Measurements from ENCODE around the gene RNF112. TPM values are rescaled to one million over a fixed set of nuclear protein-coding genes. Genes with fewer than 3 reads are reported as not detected.

RNF112 gene
- total RNA-seq, 2 donors from 2014 or later, result 2.8 to 8.3 TPM

DNA sequence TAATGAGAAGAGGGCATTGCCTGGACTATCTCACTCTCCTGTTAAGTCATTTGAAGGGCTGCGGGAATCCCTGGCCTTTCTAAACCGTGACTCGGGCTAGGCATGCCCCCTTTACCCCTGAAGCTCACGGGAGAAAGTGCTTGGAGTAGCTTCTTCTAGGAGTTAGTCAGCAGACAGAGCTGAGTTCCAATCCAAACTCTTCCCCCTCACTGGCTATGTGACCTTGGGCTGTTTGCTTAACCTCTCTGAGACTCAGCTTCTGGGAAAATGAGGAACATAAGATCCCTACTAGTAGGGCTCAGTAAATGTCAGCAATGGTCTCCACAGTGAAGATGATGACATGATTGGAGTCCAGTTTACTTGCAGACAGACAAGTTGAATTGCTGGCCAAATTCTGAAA is 42.8 kb upstream of the RNF112 start:
- H3K27me3 ChIP-seq (replicated peaks; ENCODE audit: insufficient read depth), result no peaks in the 10 kb centered on the region
- TF ChIP-seq, protein P1, sequence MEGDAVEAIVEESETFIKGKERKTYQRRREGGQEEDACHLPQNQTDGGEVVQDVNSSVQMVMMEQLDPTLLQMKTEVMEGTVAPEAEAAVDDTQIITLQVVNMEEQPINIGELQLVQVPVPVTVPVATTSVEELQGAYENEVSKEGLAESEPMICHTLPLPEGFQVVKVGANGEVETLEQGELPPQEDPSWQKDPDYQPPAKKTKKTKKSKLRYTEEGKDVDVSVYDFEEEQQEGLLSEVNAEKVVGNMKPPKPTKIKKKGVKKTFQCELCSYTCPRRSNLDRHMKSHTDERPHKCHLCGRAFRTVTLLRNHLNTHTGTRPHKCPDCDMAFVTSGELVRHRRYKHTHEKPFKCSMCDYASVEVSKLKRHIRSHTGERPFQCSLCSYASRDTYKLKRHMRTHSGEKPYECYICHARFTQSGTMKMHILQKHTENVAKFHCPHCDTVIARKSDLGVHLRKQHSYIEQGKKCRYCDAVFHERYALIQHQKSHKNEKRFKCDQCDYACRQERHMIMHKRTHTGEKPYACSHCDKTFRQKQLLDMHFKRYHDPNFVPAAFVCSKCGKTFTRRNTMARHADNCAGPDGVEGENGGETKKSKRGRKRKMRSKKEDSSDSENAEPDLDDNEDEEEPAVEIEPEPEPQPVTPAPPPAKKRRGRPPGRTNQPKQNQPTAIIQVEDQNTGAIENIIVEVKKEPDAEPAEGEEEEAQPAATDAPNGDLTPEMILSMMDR (IDR thresholded peaks at IDR 0.05), result no peak
- ATAC-seq (ENCODE audit: insufficient number of reproducible peaks, low FRiP score, low read depth) (no peak), DNase-seq (ENCODE audit: low spot score) (no peak)
- H3K27ac ChIP-seq, result no peak overlapping the region
- H3K9me3 ChIP-seq, result no peaks in the 10 kb centered on the region
- H3K4me3 ChIP-seq, result no peak overlapping the region
- H3K36me3 ChIP-seq, result no peaks in the 10 kb centered on the region
- no peaks in the 10 kb centered on the region for H3K4me1 ChIP-seq (ENCODE audit: control insufficient read depth in 1 of 2, low read depth in 2 of 2)

GRCh38 chr17:19369107-19369778 is 41.8 kb upstream of the RNF112 start:
- no peak for DNase-seq (ENCODE audit: low spot score)
- Histone ChIP-seq H3K4me3 (no peak overlapping the region), H3K27me3 (replicated peaks; ENCODE audit: insufficient read depth) (no peaks in the 10 kb centered on the region), H3K9me3 (no peaks in the 10 kb centered on the region), H3K36me3 (no peaks in the 10 kb centered on the region), H3K4me1 (ENCODE audit: control insufficient read depth in 1 of 2, low read depth in 2 of 2) (no peaks in the 10 kb centered on the region), H3K27ac (no peak overlapping the region)
- ATAC-seq (ENCODE audit: insufficient number of reproducible peaks, low FRiP score, low read depth), result no peak
- TF ChIP-seq, protein P1 (IDR thresholded peaks at IDR 0.05), result no peak

DNA sequence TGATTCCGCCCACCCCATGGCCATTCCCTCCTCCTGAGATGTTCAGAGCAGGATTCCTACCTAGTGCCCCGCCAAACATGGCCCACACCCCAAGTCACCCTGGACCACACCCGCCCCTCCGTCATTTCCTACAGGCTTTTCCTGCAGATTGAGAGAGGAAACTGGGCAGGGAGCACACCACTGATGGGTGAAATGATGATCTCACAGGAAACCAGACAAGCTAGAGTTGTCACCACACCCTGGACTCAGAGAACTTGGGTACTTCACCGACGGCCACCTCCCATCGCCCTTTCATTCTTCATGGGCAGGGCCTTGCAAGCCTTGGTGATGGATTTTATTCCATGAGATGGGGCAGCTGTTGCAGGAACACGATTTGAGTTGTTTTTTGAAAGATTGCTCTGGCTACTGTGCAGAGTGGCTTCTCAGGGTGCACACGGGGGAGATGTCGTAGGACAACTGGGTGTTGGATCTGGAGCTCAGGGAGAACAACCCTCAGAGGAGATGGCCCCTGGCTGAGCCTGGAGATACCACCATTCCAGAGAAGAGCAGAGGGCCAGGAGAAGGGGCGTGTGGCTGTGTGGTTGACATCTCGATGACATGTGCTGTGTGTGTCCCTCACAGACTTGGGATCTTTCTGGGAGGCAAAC is 41.1 kb upstream of the RNF112 start:
- no peaks in the 10 kb centered on the region for H3K9me3 ChIP-seq
- ATAC-seq (ENCODE audit: insufficient number of reproducible peaks, low FRiP score, low read depth), result no peak
- DNase-seq (ENCODE audit: low spot score), result no peak
- TF ChIP-seq, protein P1 (IDR thresholded peaks at IDR 0.05), result no peak
- no peak overlapping the region for H3K4me3 ChIP-seq
- H3K27ac ChIP-seq, result no peak overlapping the region
- no peaks in the 10 kb centered on the region for H3K36me3 ChIP-seq
- no peaks in the 10 kb centered on the region for H3K27me3 ChIP-seq (replicated peaks; ENCODE audit: insufficient read depth)
- no peaks in the 10 kb centered on the region for H3K4me1 ChIP-seq (ENCODE audit: control insufficient read depth in 1 of 2, low read depth in 2 of 2)

- TF ChIP-seq, protein P1 (IDR thresholded peaks at IDR 0.05), result no peak
- DNase-seq (ENCODE audit: low spot score) (no peak), ATAC-seq (ENCODE audit: insufficient number of reproducible peaks, low FRiP score, low read depth) (no peak)
- Histone ChIP-seq H3K27me3 (replicated peaks; ENCODE audit: insufficient read depth) (no peaks in the 10 kb centered on the region), H3K4me3 (no peak overlapping the region), H3K4me1 (ENCODE audit: control insufficient read depth in 1 of 2, low read depth in 2 of 2) (no peaks in the 10 kb centered on the region), H3K27ac (no peak overlapping the region), H3K36me3 (no peaks in the 10 kb centered on the region), H3K9me3 (no peaks in the 10 kb centered on the region)
Observed at GRCh38 chr17:19370493-19370960, 40.5 kb upstream of the RNF112 start.

DNA sequence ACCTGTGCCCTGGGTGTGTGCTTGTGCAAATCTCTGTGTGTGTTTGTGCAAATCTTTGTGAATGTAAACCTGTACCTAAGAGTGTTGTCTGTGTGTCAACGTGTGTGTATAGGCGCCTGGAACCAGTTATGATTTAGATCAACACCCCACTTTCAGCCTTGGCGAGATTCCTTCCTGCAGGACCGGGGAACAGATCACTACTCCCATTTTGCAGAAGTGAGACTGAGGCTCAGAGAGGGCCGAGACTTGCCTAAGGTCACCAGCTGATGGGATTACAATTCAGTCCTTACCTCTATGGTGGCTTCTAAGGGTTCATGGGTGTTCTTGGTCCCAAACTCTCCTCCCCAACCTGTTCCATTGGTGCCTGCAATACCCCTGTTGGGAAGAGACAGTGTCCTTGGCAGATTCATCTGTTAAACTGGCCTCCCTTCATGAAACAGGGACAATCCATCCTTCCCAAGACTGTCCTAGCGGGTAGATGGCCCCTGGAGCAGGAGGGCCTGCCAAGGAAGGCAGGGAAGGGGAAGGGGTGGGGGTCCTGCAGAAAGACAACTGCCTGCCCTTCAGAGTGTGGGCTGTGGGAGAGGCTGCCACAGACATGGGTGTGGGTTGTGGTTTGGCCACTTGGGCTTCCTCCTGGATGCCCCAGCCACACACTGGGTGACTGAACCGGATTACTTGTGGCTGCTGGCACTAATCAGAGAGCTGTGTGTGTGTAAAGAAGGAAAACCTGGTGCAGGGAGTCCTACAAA is 39.6 kb upstream of the RNF112 start:
- Histone ChIP-seq H3K9me3 (no peaks in the 10 kb centered on the region), H3K27me3 (replicated peaks; ENCODE audit: insufficient read depth) (no peaks in the 10 kb centered on the region), H3K4me1 (ENCODE audit: control insufficient read depth in 1 of 2, low read depth in 2 of 2) (no peaks in the 10 kb centered on the region), H3K4me3 (no peak overlapping the region), H3K36me3 (no peaks in the 10 kb centered on the region), H3K27ac (no peak overlapping the region)
- TF ChIP-seq, protein P1 (IDR thresholded peaks at IDR 0.05), result no peak
- ATAC-seq (ENCODE audit: insufficient number of reproducible peaks, low FRiP score, low read depth), result no peak
- no peak for DNase-seq (ENCODE audit: low spot score)
